GM12878 (cell line): ENCODE data around the gene RPL29.

Source experiments
- CBX3 ChIP-seq: fragments of 200-600 bp; sonication (generic); IDR thresholded peaks from 2 replicates; pipeline ENCODE4 v1.6.1; 2016; ENCODE audit warnings: low read depth, borderline replicate concordance
- CTCF ChIP-seq, 3 experiments: IDR thresholded peaks in 2 of 3; conservative IDR thresholded peaks in 1 of 3; 2 replicates each; pipeline ENCODE4 v1.5.1; 2011; ENCODE audit warnings: low read depth in 3 of 3, low read length in 3 of 3, mild to moderate bottlenecking in 3 of 3, control low read depth in 2 of 3, moderate library complexity in 2 of 3, inconsistent platforms in 1 of 3, mixed read lengths in 1 of 3; ENCODE audit not compliant: control insufficient read depth in 2 of 3, insufficient read depth in 1 of 3; ENCODE audit errors: extremely low read depth in 1 of 3
- MXI1 ChIP-seq: fragments of 150-350 bp; IDR thresholded peaks from 2 replicates; pipeline ENCODE4 v1.6.1; 2011; ENCODE audit warnings: low read depth, mild to moderate bottlenecking, inconsistent platforms, low read length, improper control_type of control experiment
- TF ChIP-seq, protein P1 (sequence below): IDR thresholded peaks from 2 replicates; pipeline ENCODE4 v1.6.1; 2011; ENCODE audit warnings: low read depth, mild to moderate bottlenecking, low read length, moderate library complexity, borderline replicate concordance; ENCODE audit errors: extremely low read depth

DNA sequence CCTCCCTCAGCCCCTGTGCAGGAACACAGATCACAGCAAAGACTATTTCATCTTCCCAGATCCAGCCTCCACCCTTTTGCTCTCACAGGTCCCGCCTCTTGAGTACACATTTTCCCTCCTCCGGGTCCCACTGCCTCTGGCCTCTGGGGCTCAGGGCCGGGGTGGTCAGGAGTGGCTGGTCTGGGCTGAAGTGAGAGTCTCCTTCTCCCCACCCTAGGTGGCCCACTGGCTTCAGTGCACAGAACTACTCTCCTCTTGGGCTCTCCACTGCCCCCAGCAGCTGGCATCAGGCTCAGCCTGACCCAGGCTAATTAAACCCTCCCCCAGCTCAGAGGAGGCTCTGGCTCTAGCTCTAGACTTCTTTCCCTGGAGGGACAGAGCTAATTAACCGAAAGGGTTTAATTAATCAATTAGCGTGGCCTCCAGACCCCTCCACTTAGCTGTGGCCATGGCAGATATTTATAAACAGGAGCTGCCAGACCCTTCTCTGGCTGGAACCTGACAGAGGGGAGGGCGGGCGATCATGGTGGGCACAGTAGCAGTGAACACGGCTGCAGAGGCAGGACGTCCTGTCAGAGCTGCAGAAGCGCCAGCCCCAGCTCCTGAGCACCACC is 45.5 kb upstream of the RPL29 start:
- peak in 2 of 3 experiments; percentile 34 to 38; a peak in 3 of 6 replicates for TF ChIP-seq CTCF (IDR thresholded peaks at IDR 0.05 in 2 of 3, conservative IDR thresholded peaks at IDR 0.05 in 1 of 3; ENCODE audit: control insufficient read depth in 2 of 3, extremely low read depth in 1 of 3, insufficient read depth in 1 of 3, low read depth in 3 of 3, low read length in 3 of 3)
- TF ChIP-seq, protein P1, sequence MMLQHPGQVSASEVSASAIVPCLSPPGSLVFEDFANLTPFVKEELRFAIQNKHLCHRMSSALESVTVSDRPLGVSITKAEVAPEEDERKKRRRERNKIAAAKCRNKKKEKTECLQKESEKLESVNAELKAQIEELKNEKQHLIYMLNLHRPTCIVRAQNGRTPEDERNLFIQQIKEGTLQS, result no peak
- TF ChIP-seq MXI1, result no peak
- no peak for TF ChIP-seq CBX3
